PC-3 (cell line): Measurements from ENCODE around the gene HBM. TPM values are rescaled to one million over a fixed set of nuclear protein-coding genes. Genes with fewer than 3 reads are reported as not detected.

Experiments
- ATAC-seq: fragments of 200-7000 bp; cut with Tn5 transposase; 2 replicates; pipeline ENCODE4 v1.9.1; 2020; ENCODE audit warnings: mild to moderate bottlenecking, moderate library complexity
- BruUV-seq: library from RNA; stranded (reverse); fragments of 400-500 nt; replicated peaks from 2 replicates; lab custom pipeline; 2021; lab: Mats Ljungman, UMichigan
- CTCF ChIA-PET: fragments of 300-600 bp; sonication (Branson Sonifier 250); formaldehyde crosslinking; loops from one replicate; lab custom pipeline; 2022; ENCODE audit warnings: antibody characterized with exemption; lab: Charles Lee
- POLR2A ChIA-PET: fragments of 300-600 bp; sonication (Branson Sonifier 250); formaldehyde crosslinking; loops from one replicate; lab custom pipeline; 2022; ENCODE audit warnings: antibody characterized with exemption; ENCODE audit not compliant: unreplicated experiment; lab: Charles Lee
- DNase-seq: peaks from one replicate; pipeline ENCODE4 v3.0.0-alpha.2; 2015
- H2AFZ ChIP-seq: fragments of 300-600 bp; sonication (generic); 2 replicates; pipeline ENCODE4 v1.6.0; 2016; ENCODE audit warnings: antibody characterized with exemption, low read length
- H3F3A ChIP-seq: fragments of 300-600 bp; sonication (generic); one replicate; pipeline ENCODE4 v1.6.0; 2017; ENCODE audit warnings: antibody characterized with exemption, low read length, control low read depth, mild to moderate bottlenecking; ENCODE audit not compliant: unreplicated experiment
- H3K27ac ChIP-seq: fragments of 300-600 bp; sonication (generic); 2 replicates; pipeline ENCODE4 v1.5.1; 2016; ENCODE audit warnings: mild to moderate bottlenecking, low read length
- H3K27me3 ChIP-seq: fragments of 300-600 bp; sonication (generic); 2 replicates; pipeline ENCODE4 v1.6.1; 2016; ENCODE audit warnings: low read length, mixed read lengths
- H3K36me3 ChIP-seq: fragments of 300-600 bp; sonication (generic); 2 replicates; pipeline ENCODE4 v1.6.1; 2016; ENCODE audit warnings: low read depth, mixed run types, low read length, mixed read lengths
- H3K4me1 ChIP-seq: fragments of 300-600 bp; sonication (generic); 2 replicates; pipeline ENCODE4 v1.5.1; 2016; ENCODE audit warnings: low read length; ENCODE audit not compliant: insufficient read depth
- H3K4me2 ChIP-seq: fragments of 300-600 bp; sonication (generic); 2 replicates; pipeline ENCODE4 v1.6.0; 2016; ENCODE audit warnings: low read length
- H3K4me3 ChIP-seq: fragments of 300-600 bp; sonication (generic); 2 replicates; pipeline ENCODE4 v1.5.1; 2016; ENCODE audit warnings: mild to moderate bottlenecking, low read length, mixed read lengths
- H3K79me2 ChIP-seq: fragments of 300-600 bp; sonication (generic); 2 replicates; pipeline ENCODE4 v1.6.1; 2017; ENCODE audit warnings: low read length, mixed read lengths
- H3K9ac ChIP-seq: fragments of 300-600 bp; sonication (generic); 2 replicates; pipeline ENCODE4 v1.6.0; 2016; ENCODE audit warnings: mild to moderate bottlenecking, low read length
- H3K9me2 ChIP-seq: fragments of 300-600 bp; sonication (generic); replicated peaks from 2 replicates; pipeline ENCODE4 v1.6.1; 2016; ENCODE audit warnings: mixed run types, low read length, mixed read lengths
- H3K9me3 ChIP-seq: fragments of 300-600 bp; sonication (generic); 2 replicates; pipeline ENCODE4 v1.6.1; 2016; ENCODE audit warnings: low read length, mixed read lengths
- H4K20me1 ChIP-seq: fragments of 300-600 bp; sonication (generic); 2 replicates; pipeline ENCODE4 v1.6.1; 2016; ENCODE audit warnings: low read length, mixed read lengths
- EZH2 ChIP-seq: fragments of 300-600 bp; sonication (generic); IDR thresholded peaks from one replicate; pipeline ENCODE4 v1.6.1; 2017; ENCODE audit warnings: antibody characterized with exemption, mild to moderate bottlenecking, low read length; ENCODE audit not compliant: unreplicated experiment
- EZH2phosphoT487 ChIP-seq: fragments of 300-600 bp; sonication (generic); IDR thresholded peaks from 2 replicates; pipeline ENCODE4 v1.6.1; 2018; ENCODE audit warnings: mild to moderate bottlenecking, antibody characterized with exemption, low read length, borderline replicate concordance
- intact Hi-C: fragments of 100-400 bp; cut with micrococcal nuclease; formaldehyde crosslinking; loops from 2 replicates; pipeline ENCODE4 v1.9.0; 2023
- total RNA-seq: library from RNA; depleted of rRNA; stranded (reverse); fragments of >200 nt; gene quantifications from 2 replicates; pipeline ENCODE4 v1.2.3, GENCODE V29; 2014
- TF ChIP-seq, protein P1 (sequence below): fragments of 300-600 bp; sonication (generic); conservative IDR thresholded peaks from 2 replicates; pipeline ENCODE4 v1.5.1; 2017; ENCODE audit warnings: antibody characterized with exemption, low read depth, mild to moderate bottlenecking, low read length

Gene HBM
- total RNA-seq, 1 experiment from 2014 or later = not detected

DNA sequence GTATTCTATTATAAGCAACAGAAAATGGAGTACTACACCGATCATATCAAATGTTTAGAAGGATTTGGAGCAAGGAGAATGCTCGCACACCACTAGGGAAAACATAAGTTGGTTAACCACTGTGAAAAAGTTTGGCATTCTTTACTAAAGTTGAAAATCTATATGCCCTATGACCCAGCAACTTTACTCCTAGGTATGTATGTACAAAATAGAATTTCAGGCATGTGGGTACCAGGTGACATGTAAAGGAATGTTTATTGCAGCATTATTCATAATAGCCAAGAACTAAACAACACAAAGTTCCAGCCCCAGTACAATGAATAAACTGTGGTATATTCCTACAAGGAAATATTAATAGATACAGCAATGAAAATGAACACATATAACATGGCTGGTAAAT, 19.1 kb upstream of the HBM start:
- H3K4me2 ChIP-seq = no peak overlapping the region
- ATAC-seq = no peak
- H3K9me2 ChIP-seq = no peaks in the 10 kb centered on the region
- H3K4me3 ChIP-seq = no peak overlapping the region
- no peak overlapping the region for H2AFZ ChIP-seq
- TF ChIP-seq EZH2 (no peak), EZH2phosphoT487 (no peak)
- TF ChIP-seq, protein P1, sequence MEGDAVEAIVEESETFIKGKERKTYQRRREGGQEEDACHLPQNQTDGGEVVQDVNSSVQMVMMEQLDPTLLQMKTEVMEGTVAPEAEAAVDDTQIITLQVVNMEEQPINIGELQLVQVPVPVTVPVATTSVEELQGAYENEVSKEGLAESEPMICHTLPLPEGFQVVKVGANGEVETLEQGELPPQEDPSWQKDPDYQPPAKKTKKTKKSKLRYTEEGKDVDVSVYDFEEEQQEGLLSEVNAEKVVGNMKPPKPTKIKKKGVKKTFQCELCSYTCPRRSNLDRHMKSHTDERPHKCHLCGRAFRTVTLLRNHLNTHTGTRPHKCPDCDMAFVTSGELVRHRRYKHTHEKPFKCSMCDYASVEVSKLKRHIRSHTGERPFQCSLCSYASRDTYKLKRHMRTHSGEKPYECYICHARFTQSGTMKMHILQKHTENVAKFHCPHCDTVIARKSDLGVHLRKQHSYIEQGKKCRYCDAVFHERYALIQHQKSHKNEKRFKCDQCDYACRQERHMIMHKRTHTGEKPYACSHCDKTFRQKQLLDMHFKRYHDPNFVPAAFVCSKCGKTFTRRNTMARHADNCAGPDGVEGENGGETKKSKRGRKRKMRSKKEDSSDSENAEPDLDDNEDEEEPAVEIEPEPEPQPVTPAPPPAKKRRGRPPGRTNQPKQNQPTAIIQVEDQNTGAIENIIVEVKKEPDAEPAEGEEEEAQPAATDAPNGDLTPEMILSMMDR = no peak
- no peaks in the 10 kb centered on the region for H4K20me1 ChIP-seq
- no peaks in the 10 kb centered on the region for H3K36me3 ChIP-seq
- ChIA-PET POLR2A (no interaction called here), CTCF (no interaction called here)
- H3K27me3 ChIP-seq = no peaks in the 10 kb centered on the region
- H3K79me2 ChIP-seq = no peaks in the 10 kb centered on the region
- no peaks in the 10 kb centered on the region for H3K9me3 ChIP-seq
- H3K4me1 ChIP-seq = no peaks in the 10 kb centered on the region
- H3K27ac ChIP-seq = no peak overlapping the region
- intact Hi-C loops = no loop called here
- no TSS peak for BruUV-seq
- no peaks in the 10 kb centered on the region for H3F3A ChIP-seq
- no peak for DNase-seq
- no peak overlapping the region for H3K9ac ChIP-seq

DNA sequence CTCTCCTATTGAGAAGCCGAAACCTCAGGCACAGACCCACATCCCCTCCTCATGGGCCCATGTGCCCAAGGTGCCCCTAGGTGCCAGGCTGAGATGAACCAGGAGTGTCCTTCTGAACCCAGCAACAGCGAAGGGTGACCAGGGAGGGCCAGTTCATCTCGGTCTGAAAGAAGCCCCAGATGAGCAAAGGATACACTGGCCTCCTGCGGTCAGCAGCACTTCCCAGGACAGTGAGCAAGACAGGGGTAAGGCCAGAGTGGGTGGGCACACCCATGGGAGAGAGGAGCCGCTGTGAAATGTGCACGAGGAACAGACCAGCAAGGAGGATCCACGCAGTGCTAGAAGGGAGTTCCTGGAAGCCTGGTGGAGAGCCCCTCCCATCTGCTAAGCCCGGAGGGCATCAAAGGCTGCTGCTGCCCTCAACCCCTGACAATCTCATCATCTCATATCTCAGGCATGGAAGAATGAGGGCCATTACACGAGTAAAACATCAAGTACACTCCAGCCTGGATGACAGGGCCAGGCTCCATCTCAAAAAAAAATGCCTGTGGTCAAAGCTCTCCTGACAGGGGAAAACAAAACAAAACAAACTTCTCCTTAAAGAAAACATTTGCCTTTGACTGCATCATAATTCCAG, 16.6 kb upstream of the HBM start:
- CTCF ChIA-PET = no interaction called here

More for the DNA sequence above, 16.6 kb upstream of the HBM start:
- intact Hi-C loops = no loop called here
- Histone ChIP-seq H3K79me2 (no peaks in the 10 kb centered on the region), H2AFZ (no peak overlapping the region), H3K4me1 (no peaks in the 10 kb centered on the region), H3K4me3 (no peak overlapping the region), H4K20me1 (no peaks in the 10 kb centered on the region), H3K9me3 (no peaks in the 10 kb centered on the region), H3K4me2 (no peak overlapping the region), H3K9me2 (no peaks in the 10 kb centered on the region), H3K36me3 (no peaks in the 10 kb centered on the region), H3K27ac (no peak overlapping the region), H3F3A (no peaks in the 10 kb centered on the region), H3K9ac (no peak overlapping the region), H3K27me3 (no peaks in the 10 kb centered on the region)
- POLR2A ChIA-PET = no interaction called here
- ATAC-seq (no peak), DNase-seq (no peak)
- BruUV-seq = no TSS peak
- no peak for TF ChIP-seq EZH2
- TF ChIP-seq, protein P1 = no peak
- no peak for TF ChIP-seq EZH2phosphoT487
